Endodermal cell (in vitro differentiated cells): ENCODE results near the gene MISP. TPM values are rescaled to one million over a fixed set of nuclear protein-coding genes. Genes with fewer than 3 reads are reported as not detected.

ENCODE experiments used
- DNase-seq: peaks from one replicate; pipeline ENCODE4 v3.0.0-alpha.2; 2017
- H3K27ac ChIP-seq: 2 replicates; pipeline ENCODE4 v1.5.1; 2013; ENCODE audit warnings: mild to moderate bottlenecking, low read depth, low read length, moderate library complexity
- H3K27me3 ChIP-seq: 2 replicates; pipeline ENCODE4 v1.6.1; 2013; ENCODE audit warnings: mild to moderate bottlenecking, low read length, moderate library complexity; ENCODE audit not compliant: insufficient read depth, control insufficient read depth, poor library complexity, severe bottlenecking
- H3K36me3 ChIP-seq: 2 replicates; pipeline ENCODE4 v1.7.0; 2013; ENCODE audit warnings: mild to moderate bottlenecking, low read length, moderate library complexity; ENCODE audit not compliant: control insufficient read depth, insufficient read depth
- H3K4me1 ChIP-seq: one replicate; pipeline ENCODE4 v1.7.0; 2013; ENCODE audit warnings: low read length; ENCODE audit not compliant: control insufficient read depth, insufficient read depth
- H3K4me3 ChIP-seq: 2 replicates; pipeline ENCODE4 v1.5.1; 2013; ENCODE audit warnings: mild to moderate bottlenecking, low read length, moderate library complexity
- H3K9ac ChIP-seq: 2 replicates; pipeline ENCODE4 v1.6.1; 2013; ENCODE audit warnings: mild to moderate bottlenecking, low read length, moderate library complexity; ENCODE audit not compliant: poor library complexity, severe bottlenecking; ENCODE audit errors: extremely low read depth
- H3K9me3 ChIP-seq: 2 replicates; pipeline ENCODE4 v1.6.1; 2013; ENCODE audit warnings: mild to moderate bottlenecking, low read length, moderate library complexity; ENCODE audit not compliant: control insufficient read depth
- H3K27ac Mint-ChIP-seq: 2 replicates; pipeline ENCODE4 v1.8.0; 2020; ENCODE audit warnings: mixed read lengths
- H3K27me3 Mint-ChIP-seq: 2 replicates; pipeline ENCODE4 v1.8.0; 2021; ENCODE audit warnings: mild to moderate bottlenecking, mixed read lengths; ENCODE audit not compliant: insufficient read depth
- H3K36me3 Mint-ChIP-seq: 2 replicates; pipeline ENCODE4 v1.8.0; 2020; ENCODE audit warnings: low read depth, mixed read lengths
- H3K4me1 Mint-ChIP-seq: 2 replicates; pipeline ENCODE4 v1.8.0; 2020; ENCODE audit warnings: mixed read lengths
- H3K4me3 Mint-ChIP-seq: 2 replicates; pipeline ENCODE4 v1.8.0; 2020; ENCODE audit warnings: mild to moderate bottlenecking, moderate library complexity, mixed read lengths
- H3K9me3 Mint-ChIP-seq: 2 replicates; pipeline ENCODE4 v1.8.0; 2020; ENCODE audit warnings: mild to moderate bottlenecking, mixed read lengths
- WGBS, 2 experiments: methylation state at CpG; one replicate each; pipeline versions ENCODE4 v1.1.5 to v1.1.7; 2013; ENCODE audit warnings: missing lambda C conversion rate in 2 of 2, mixed read lengths in 1 of 2; ENCODE audit not compliant: insufficient coverage in 1 of 2, insufficient read length in 1 of 2; 5-methylcytosine and 5-hydroxymethylcytosine counted together
- total RNA-seq, 2 donors: library from RNA; stranded (reverse); fragmentation: NEBNext Ultra II Directional in 1 of 2; extraction: Animal tissue kit (Norgen Biotek cat#: 25700) in 1 of 2; gene quantifications; 2 replicates in 1 of 2; 3 replicates in 1 of 2; pipeline ENCODE4 v1.2.1, GENCODE V29; 2021
- TF ChIP-seq, protein P1 (sequence below): fragments of 200-600 bp; sonication (generic); conservative IDR thresholded peaks from 2 replicates; pipeline ENCODE4 v1.5.0; 2021; ENCODE audit warnings: antibody characterized with exemption, mild to moderate bottlenecking

Gene MISP
- total RNA-seq, 2 donors from 2014 or later, result 0.11 TPM; not detected in 1

DNA sequence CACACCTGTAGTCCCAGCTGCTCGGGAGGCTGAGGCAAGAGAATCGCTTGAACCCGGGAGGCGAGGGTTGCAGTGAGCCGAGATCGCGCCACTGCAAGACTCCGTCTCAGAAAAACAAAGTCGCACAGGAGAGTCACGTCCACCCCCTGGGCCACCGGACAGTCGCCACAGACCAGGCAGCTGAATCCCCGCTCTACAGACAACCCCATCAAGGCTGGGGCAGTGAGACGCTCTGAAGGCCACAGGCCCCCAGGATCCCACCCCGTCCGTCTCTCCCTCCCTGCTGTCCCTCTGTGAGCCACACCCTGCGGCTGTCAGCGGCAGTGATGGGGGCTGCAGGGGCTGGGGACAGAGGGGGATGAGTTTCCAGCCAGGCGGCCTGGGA, 30.9 kb downstream of the MISP start:
- no peak overlapping the region for H3K27ac ChIP-seq
- H3K9ac ChIP-seq, result peak overlapping the region; percentile 98
- H3K27me3 ChIP-seq, result no peaks in the 10 kb centered on the region
- peaks cover 3% of the 10 kb centered on the region for H3K9me3 Mint-ChIP-seq
- H3K4me1 Mint-ChIP-seq, result peaks cover 14% of the 10 kb centered on the region
- no peaks in the 10 kb centered on the region for H3K36me3 ChIP-seq
- H3K9me3 ChIP-seq, result no peaks in the 10 kb centered on the region
- peak overlapping the region; percentile 99 for H3K27ac Mint-ChIP-seq
- H3K4me3 ChIP-seq, result peak overlapping the region; percentile 81
- H3K36me3 Mint-ChIP-seq, result peaks cover 17% of the 10 kb centered on the region
- 83 to 93% methylated on average over 12 to 19 of the region's 19 CpGs for WGBS, 2 experiments
- no peak for DNase-seq
- H3K27me3 Mint-ChIP-seq, result no peaks in the 10 kb centered on the region
- peak overlapping the region; percentile 58 for H3K4me3 Mint-ChIP-seq
- TF ChIP-seq, protein P1, sequence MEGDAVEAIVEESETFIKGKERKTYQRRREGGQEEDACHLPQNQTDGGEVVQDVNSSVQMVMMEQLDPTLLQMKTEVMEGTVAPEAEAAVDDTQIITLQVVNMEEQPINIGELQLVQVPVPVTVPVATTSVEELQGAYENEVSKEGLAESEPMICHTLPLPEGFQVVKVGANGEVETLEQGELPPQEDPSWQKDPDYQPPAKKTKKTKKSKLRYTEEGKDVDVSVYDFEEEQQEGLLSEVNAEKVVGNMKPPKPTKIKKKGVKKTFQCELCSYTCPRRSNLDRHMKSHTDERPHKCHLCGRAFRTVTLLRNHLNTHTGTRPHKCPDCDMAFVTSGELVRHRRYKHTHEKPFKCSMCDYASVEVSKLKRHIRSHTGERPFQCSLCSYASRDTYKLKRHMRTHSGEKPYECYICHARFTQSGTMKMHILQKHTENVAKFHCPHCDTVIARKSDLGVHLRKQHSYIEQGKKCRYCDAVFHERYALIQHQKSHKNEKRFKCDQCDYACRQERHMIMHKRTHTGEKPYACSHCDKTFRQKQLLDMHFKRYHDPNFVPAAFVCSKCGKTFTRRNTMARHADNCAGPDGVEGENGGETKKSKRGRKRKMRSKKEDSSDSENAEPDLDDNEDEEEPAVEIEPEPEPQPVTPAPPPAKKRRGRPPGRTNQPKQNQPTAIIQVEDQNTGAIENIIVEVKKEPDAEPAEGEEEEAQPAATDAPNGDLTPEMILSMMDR, result no peak
- no peaks in the 10 kb centered on the region for H3K4me1 ChIP-seq

DNA sequence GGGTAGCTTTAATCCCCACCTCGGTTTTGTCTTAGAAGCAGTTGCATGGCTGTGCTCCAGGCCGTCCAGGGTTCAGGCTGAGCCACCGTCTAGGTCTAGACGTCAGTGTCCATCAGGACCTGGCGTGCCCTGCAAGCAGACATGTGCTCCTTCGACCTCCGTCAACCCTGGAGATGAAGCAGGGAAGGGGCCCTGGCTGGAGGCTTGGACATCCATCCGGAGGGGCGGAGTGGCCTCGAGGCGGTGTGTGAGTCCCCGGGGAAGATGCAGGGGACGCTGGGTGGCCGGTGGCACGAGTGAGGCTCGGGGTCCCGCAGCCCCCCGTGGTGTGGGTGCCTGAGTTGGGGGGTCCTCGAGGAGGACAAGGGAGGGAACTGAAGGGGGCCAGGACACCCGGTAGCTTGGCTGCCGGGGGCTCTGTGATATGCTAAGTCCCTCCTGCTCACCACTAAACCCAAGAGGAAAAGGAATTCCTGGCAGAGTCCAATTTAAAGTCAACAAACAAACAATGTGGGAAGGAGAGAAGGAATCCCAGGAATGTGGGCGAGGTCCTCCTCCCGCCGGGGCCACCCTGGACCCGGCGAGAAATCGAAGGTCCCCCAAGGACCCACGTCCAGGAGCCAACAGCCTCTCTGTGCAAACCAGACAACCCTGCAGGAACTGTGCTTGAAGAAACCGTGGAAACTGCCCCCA, 31.4 kb downstream of the MISP start:
- peak overlapping the region; percentile 72 for H3K27ac ChIP-seq
- no peaks in the 10 kb centered on the region for H3K36me3 ChIP-seq
- H3K27ac Mint-ChIP-seq, result peak overlapping the region; percentile 99
- peak overlapping the region; percentile 98 for H3K9ac ChIP-seq
- no peaks in the 10 kb centered on the region for H3K4me1 ChIP-seq
- H3K27me3 ChIP-seq, result no peaks in the 10 kb centered on the region
- DNase-seq, result peak; percentile 86
- peaks cover 17% of the 10 kb centered on the region for H3K36me3 Mint-ChIP-seq
- peak overlapping the region; percentile 58 for H3K4me3 Mint-ChIP-seq
- peaks cover 14% of the 10 kb centered on the region for H3K4me1 Mint-ChIP-seq
- peak overlapping the region; percentile 81 for H3K4me3 ChIP-seq
- WGBS, 2 experiments, result 10 to 19% methylated on average over 13 to 29 of the region's 29 CpGs
- TF ChIP-seq, protein P1, result no peak
- H3K27me3 Mint-ChIP-seq, result no peaks in the 10 kb centered on the region
- H3K9me3 ChIP-seq, result no peaks in the 10 kb centered on the region
- peaks cover 3% of the 10 kb centered on the region for H3K9me3 Mint-ChIP-seq

DNA sequence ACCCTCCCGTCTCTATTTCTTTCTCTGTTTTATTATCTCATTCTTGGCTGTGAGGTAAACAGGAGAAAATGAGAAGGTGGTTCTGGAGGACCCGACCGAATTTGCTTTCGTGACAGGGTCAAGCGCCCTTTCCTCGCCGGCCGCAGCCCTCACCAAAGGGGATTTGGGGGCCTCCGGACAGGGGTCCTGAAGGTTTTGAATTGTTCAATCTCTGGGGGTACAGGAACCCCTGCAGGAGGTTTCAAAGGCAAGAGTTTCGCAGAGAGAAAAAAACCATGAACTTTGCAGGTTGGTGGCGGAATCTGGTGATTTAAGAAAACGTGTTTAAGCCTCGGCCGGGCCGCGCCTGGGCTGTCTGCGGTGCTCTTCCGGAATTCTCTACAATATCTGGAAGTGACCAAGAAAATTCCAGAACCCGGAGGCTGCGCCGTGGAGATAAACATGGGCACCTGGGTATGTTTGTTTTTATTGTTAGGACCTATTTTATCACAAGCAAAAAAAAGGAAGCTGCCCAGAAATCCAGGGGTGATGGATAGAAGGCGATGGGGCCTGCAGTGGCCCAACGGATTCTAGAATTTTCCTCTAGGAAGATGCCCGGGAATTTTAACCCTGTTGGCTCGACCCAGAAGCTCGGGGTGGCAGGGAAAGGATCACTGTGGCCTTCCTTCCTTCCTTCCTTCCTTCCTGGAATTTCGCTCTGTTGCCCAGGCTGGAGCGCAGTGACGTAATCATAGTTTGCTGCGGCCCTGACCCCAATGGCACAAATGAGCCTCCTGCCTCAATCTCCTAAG, 32.2 kb downstream of the MISP start:
- Mint-ChIP-seq H3K27ac (peak overlapping the region; percentile 99), H3K4me1 (peaks cover 14% of the 10 kb centered on the region), H3K9me3 (peaks cover 3% of the 10 kb centered on the region), H3K4me3 (peak overlapping the region; percentile 58), H3K27me3 (no peaks in the 10 kb centered on the region), H3K36me3 (peaks cover 17% of the 10 kb centered on the region)
- H3K36me3 ChIP-seq, result peaks cover 4% of the 10 kb centered on the region
- 66 to 75% methylated on average over 24 to 30 of the region's 30 CpGs for WGBS, 2 experiments
- H3K4me1 ChIP-seq, result no peaks in the 10 kb centered on the region
- peak overlapping the region; percentile 98 for H3K9ac ChIP-seq
- peak overlapping the region; percentile 72 for H3K27ac ChIP-seq
- H3K27me3 ChIP-seq, result no peaks in the 10 kb centered on the region
- H3K4me3 ChIP-seq, result peak overlapping the region; percentile 81
- TF ChIP-seq, protein P1, result no peak
- no peak for DNase-seq
- H3K9me3 ChIP-seq, result no peaks in the 10 kb centered on the region
